Hepatocyte (in vitro differentiated cells): ENCODE results near the gene TRHDE. TPM values are rescaled to one million over a fixed set of nuclear protein-coding genes. Genes with fewer than 3 reads are reported as not detected.

Experiments
- DNase-seq: peaks from one replicate; pipeline ENCODE4 v3.0.0-alpha.2; 2016; ENCODE audit warnings: low spot score
- H2AFZ ChIP-seq: fragments of 200-600 bp; sonication (generic); 2 replicates; pipeline ENCODE4 v1.6.0; 2016; ENCODE audit warnings: antibody characterized with exemption, mild to moderate bottlenecking
- H3K27ac ChIP-seq: fragments of 200-600 bp; sonication (generic); 2 replicates; pipeline ENCODE4 v1.5.1; 2016; ENCODE audit warnings: mild to moderate bottlenecking
- H3K27me3 ChIP-seq: fragments of 200-600 bp; sonication (generic); 2 replicates; pipeline ENCODE4 v1.6.1; 2016
- H3K36me3 ChIP-seq: fragments of 200-600 bp; sonication (generic); replicated peaks from 2 replicates; pipeline ENCODE4 v1.5.1; 2016; ENCODE audit warnings: low read depth; ENCODE audit not compliant: insufficient read depth
- H3K4me1 ChIP-seq: fragments of 200-600 bp; sonication (generic); 2 replicates; pipeline ENCODE4 v1.5.1; 2016; ENCODE audit warnings: mild to moderate bottlenecking, moderate library complexity; ENCODE audit not compliant: insufficient read depth
- H3K4me2 ChIP-seq: fragments of 200-600 bp; sonication (generic); 2 replicates; pipeline ENCODE4 v1.6.0; 2016
- H3K4me3 ChIP-seq: fragments of 200-600 bp; sonication (generic); 2 replicates; pipeline ENCODE4 v1.5.1; 2016; ENCODE audit warnings: mild to moderate bottlenecking
- H3K79me2 ChIP-seq: fragments of 200-600 bp; sonication (generic); 2 replicates; pipeline ENCODE4 v1.6.0; 2017; ENCODE audit warnings: mild to moderate bottlenecking
- H3K9me2 ChIP-seq: fragments of 200-600 bp; sonication (generic); replicated peaks from 2 replicates; pipeline ENCODE4 v1.6.0; 2017; ENCODE audit warnings: mild to moderate bottlenecking; ENCODE audit not compliant: insufficient read depth
- H3K9me3 ChIP-seq: fragments of 200-600 bp; sonication (generic); 2 replicates; pipeline ENCODE4 v1.5.1; 2016; ENCODE audit warnings: low read depth, mild to moderate bottlenecking
- H4K20me1 ChIP-seq: fragments of 200-600 bp; sonication (generic); 2 replicates; pipeline ENCODE4 v1.6.0; 2016; ENCODE audit warnings: mild to moderate bottlenecking; ENCODE audit not compliant: insufficient read depth, poor library complexity, severe bottlenecking
- EZH2 ChIP-seq: fragments of 200-600 bp; sonication (generic); IDR thresholded peaks from 2 replicates; pipeline ENCODE4 v1.6.1; 2016; ENCODE audit warnings: antibody characterized with exemption, mild to moderate bottlenecking, borderline replicate concordance
- EZH2phosphoT487 ChIP-seq: fragments of 200-600 bp; sonication (generic); IDR thresholded peaks from one replicate; pipeline ENCODE4 v1.6.1; 2018; ENCODE audit warnings: antibody characterized with exemption, mild to moderate bottlenecking, low read depth, moderate library complexity; ENCODE audit not compliant: unreplicated experiment, severe bottlenecking
- WGBS: methylation state at CpG from one replicate; pipeline ENCODE4 v1.1.6; 2016; ENCODE audit warnings: low lambda C conversion rate; ENCODE audit errors: missing lambda C conversion rate; 5-methylcytosine and 5-hydroxymethylcytosine counted together
- polyA plus RNA-seq: library from polyadenylated mRNA; unstranded; fragments of >200 nt; fragmentation: Nextera tagmentation; extraction: Ambion mirVana; gene quantifications from 2 replicates; pipeline ENCODE4 v1.2.1, GENCODE V29; 2016
- total RNA-seq: library from RNA; depleted of rRNA; stranded (reverse); fragments of >200 nt; gene quantifications from 2 replicates; pipeline ENCODE4 v1.2.3, GENCODE V29; 2014
- TF ChIP-seq, protein P1 (sequence below): fragments of 200-600 bp; sonication (generic); IDR thresholded peaks from 2 replicates; pipeline ENCODE4 v1.5.1; 2016; ENCODE audit warnings: antibody characterized with exemption, mild to moderate bottlenecking; ENCODE audit not compliant: poor library complexity

The TRHDE gene
- total and polyA plus RNA-seq, 2 experiments from 2014 or later, result 1.3 to 5.0 TPM

DNA sequence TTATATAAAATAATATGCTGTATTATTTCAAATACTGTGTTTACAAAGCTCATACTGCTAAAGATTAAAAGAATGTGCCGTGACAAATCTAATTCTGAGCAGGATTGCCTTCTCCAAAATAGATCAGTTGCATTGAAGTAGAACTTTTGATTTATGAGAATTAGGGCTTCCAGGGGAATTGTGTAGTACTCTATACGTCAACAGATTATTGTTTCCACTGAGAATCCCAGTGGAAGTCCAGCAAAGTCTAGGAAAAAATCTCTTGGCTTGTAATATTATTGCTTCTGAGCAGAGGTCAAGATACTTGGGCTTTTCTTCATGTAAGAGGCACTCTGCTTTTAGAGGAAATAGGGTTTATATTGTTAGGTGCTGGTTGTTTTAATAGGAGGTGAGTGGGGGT is 133.9 kb downstream of the TRHDE start:
- H3K36me3 ChIP-seq, result no peaks in the 10 kb centered on the region
- no peaks in the 10 kb centered on the region for H4K20me1 ChIP-seq
- no peaks in the 10 kb centered on the region for H3K4me1 ChIP-seq
- H3K4me3 ChIP-seq, result no peak overlapping the region
- no peak overlapping the region for H3K4me2 ChIP-seq
- TF ChIP-seq EZH2phosphoT487 (no peak), EZH2 (no peak)
- TF ChIP-seq, protein P1, sequence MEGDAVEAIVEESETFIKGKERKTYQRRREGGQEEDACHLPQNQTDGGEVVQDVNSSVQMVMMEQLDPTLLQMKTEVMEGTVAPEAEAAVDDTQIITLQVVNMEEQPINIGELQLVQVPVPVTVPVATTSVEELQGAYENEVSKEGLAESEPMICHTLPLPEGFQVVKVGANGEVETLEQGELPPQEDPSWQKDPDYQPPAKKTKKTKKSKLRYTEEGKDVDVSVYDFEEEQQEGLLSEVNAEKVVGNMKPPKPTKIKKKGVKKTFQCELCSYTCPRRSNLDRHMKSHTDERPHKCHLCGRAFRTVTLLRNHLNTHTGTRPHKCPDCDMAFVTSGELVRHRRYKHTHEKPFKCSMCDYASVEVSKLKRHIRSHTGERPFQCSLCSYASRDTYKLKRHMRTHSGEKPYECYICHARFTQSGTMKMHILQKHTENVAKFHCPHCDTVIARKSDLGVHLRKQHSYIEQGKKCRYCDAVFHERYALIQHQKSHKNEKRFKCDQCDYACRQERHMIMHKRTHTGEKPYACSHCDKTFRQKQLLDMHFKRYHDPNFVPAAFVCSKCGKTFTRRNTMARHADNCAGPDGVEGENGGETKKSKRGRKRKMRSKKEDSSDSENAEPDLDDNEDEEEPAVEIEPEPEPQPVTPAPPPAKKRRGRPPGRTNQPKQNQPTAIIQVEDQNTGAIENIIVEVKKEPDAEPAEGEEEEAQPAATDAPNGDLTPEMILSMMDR, result no peak
- DNase-seq, result no peak
- no peaks in the 10 kb centered on the region for H3K9me2 ChIP-seq
- H3K27ac ChIP-seq, result no peak overlapping the region
- no peak overlapping the region for H2AFZ ChIP-seq
- no peaks in the 10 kb centered on the region for H3K27me3 ChIP-seq
- H3K9me3 ChIP-seq, result no peaks in the 10 kb centered on the region
- H3K79me2 ChIP-seq, result no peaks in the 10 kb centered on the region
- 87% methylated on average over 2 of the region's 2 CpGs for WGBS

DNA sequence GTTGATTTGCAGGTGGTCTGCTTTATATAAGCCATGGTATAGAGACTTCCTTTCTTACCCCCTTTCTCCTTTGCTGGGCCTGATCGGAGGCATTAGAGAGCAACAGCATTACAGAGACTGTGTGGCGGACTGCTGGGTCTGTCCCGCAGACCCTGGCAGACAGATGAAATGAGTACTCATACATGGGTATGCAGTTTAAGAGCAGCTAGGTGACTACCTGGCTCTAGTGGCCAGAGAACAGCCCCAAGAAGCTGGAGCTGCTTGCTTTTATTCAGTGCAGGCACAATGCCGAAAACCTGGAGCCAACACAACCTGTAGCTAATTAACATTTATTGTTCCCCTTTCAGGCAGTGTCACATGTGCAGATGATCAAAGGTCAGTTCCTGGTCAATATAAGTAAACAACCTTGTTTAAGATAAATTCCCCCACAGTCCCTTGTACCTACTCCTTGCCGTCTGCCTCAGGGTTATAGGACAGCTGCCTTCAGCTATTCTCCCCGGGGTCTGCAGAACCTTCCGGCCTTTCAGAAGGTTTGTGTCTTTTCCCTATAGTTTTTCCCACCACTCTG is 160.0 kb downstream of the TRHDE start:
- Histone ChIP-seq H3K4me1 (peaks cover 5% of the 10 kb centered on the region), H2AFZ (peak overlapping the region; percentile 49), H3K9me3 (no peaks in the 10 kb centered on the region), H3K36me3 (no peaks in the 10 kb centered on the region), H3K4me3 (no peak overlapping the region), H3K79me2 (no peaks in the 10 kb centered on the region), H4K20me1 (no peaks in the 10 kb centered on the region), H3K27me3 (no peaks in the 10 kb centered on the region), H3K4me2 (peak overlapping the region; percentile 65), H3K9me2 (no peaks in the 10 kb centered on the region), H3K27ac (peak overlapping the region; percentile 70)
- WGBS, result 50% methylated on average over 7 of the region's 7 CpGs
- TF ChIP-seq, protein P1, result no peak
- TF ChIP-seq EZH2phosphoT487 (no peak), EZH2 (no peak)
- peak; percentile 67 for DNase-seq

DNA sequence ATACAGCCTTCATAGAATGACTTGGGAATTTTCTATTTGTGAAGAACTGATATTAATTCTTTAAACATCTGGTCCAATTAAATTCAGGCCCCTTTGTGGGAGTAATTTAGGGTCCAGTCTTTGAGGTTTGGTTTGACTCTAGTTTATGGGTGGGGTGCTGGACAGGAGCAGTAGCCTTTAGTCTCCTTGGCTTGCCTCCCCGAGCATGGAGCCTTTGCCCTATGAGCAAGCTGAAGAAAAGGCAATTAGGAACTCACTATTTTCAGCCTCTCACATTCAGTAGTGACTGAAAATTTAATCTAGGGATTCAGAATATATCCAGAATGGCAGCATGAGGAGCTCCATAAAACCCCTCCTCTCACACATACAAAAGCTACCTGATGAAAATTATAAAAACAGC is 161.1 kb downstream of the TRHDE start:
- Histone ChIP-seq H3K9me3 (no peaks in the 10 kb centered on the region), H3K4me3 (no peak overlapping the region), H3K4me1 (peaks cover 5% of the 10 kb centered on the region), H3K9me2 (no peaks in the 10 kb centered on the region), H3K4me2 (peak overlapping the region; percentile 65), H3K27me3 (no peaks in the 10 kb centered on the region), H4K20me1 (no peaks in the 10 kb centered on the region), H3K36me3 (no peaks in the 10 kb centered on the region), H3K79me2 (no peaks in the 10 kb centered on the region), H2AFZ (no peak overlapping the region), H3K27ac (no peak overlapping the region)
- TF ChIP-seq EZH2phosphoT487 (no peak), EZH2 (no peak)
- TF ChIP-seq, protein P1, result no peak
- WGBS, result 76% methylated on average over 1 of the region's 1 CpG
- no peak for DNase-seq

DNA sequence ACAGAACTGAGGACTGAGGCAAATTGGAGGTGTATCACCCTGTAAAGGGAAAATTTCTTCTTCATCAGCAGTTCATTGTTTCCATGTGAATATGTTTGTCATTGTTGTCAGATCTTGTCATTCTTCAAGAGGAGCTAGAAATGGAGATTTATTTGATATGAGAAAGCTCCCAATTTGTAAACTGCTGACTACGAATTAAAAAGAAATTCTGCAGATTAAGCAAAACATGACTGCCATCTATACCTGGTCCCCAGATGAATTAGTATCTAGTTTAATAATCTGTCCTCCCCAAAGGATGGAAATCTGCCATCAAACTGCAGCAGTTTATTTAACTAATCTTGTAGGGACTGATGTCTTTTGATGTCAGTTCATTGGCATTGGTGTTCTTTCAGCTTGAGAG is 162.8 kb downstream of the TRHDE start:
- TF ChIP-seq EZH2, result no peak
- Histone ChIP-seq H3K4me3 (no peak overlapping the region), H3K9me3 (no peaks in the 10 kb centered on the region), H3K36me3 (no peaks in the 10 kb centered on the region), H3K4me2 (no peak overlapping the region), H4K20me1 (no peaks in the 10 kb centered on the region), H3K4me1 (peaks cover 5% of the 10 kb centered on the region), H3K27ac (no peak overlapping the region), H3K79me2 (no peaks in the 10 kb centered on the region), H3K27me3 (no peaks in the 10 kb centered on the region), H2AFZ (no peak overlapping the region), H3K9me2 (no peaks in the 10 kb centered on the region)
- DNase-seq, result no peak
- WGBS, result 86% methylated on average over 1 of the region's 1 CpG
